Measurements from ENCODE around the gene SLC18B1.

The SLC18B1 gene

DNA sequence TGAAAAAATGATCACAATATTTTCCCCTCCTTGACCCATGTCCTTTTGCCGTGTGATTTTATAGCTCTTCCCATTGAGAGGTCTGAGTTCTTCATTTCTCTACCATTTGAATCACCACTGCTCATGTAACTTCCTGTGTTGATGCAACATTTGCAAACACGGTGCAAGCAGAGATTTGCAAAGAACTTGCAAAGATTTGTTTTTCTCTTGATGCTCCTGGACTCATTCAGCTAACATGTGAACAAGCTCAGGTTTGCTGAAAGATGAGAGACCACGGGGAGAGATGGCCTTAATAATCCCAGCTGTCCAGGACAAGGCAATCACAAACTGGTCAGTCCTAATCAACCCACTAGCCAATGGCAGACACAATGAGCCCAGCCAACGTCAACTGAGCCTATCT is 49.3 kb downstream of the SLC18B1 start:
- H3K4me2 ChIP-seq = no peak overlapping the region
- H3K27ac ChIP-seq = no peak overlapping the region
- H3K4me1 ChIP-seq = peaks cover 6% of the 10 kb centered on the region
- H3K36me3 ChIP-seq = no peaks in the 10 kb centered on the region
- H3K9me3 ChIP-seq = no peaks in the 10 kb centered on the region
- no peak overlapping the region for H3K9ac ChIP-seq
- H3K27me3 ChIP-seq = no peaks in the 10 kb centered on the region
- TF ChIP-seq Cebpa-rat (IDR thresholded peaks at IDR 0.05) = no peak
- H3K4me3 ChIP-seq = no peak overlapping the region
- H4K20me1 ChIP-seq = no peaks in the 10 kb centered on the region

DNA sequence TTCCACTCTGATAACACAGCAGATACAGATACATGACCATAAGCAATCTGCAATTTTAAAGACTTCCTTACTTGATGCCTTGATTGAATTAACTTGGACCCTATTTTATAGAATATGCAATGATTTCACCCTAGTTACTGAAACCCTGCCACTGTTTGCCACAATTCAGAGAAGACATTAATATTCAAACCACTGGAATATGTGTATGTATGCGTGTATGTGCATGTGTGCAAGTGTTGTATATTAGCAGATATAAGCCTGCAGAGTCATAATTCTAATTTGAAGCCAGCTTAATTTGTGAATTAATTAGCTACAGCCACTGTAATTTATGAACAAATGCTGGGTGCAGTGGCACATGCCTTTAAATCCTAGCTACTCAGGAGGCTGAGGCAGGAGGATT is 50.0 kb downstream of the SLC18B1 start:
- Histone ChIP-seq H3K27ac (no peak overlapping the region), H4K20me1 (no peaks in the 10 kb centered on the region), H3K9ac (no peak overlapping the region), H3K4me3 (no peak overlapping the region), H3K36me3 (no peaks in the 10 kb centered on the region), H3K4me1 (peaks cover 6% of the 10 kb centered on the region), H3K4me2 (no peak overlapping the region), H3K9me3 (no peaks in the 10 kb centered on the region), H3K27me3 (no peaks in the 10 kb centered on the region)
- no peak for TF ChIP-seq Cebpa-rat (IDR thresholded peaks at IDR 0.05)

DNA sequence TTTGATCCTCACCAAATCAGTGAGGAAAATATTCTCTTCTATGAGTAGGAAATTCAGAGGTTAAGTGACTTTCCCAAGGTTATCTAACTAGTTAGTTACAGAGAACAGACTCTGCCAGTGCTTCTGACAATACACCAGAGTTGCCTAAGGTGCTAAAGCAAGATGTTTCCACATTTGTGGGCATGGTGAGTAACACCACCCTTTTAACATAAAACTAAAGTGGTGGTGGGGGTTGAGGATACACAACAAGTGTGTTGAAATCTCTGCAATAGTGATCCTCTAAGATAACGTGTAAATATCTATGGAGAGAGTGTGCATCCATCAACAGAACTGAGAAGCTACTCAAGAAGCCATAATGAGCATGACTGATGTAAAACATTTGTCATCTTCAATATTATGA is 52.4 kb downstream of the SLC18B1 start:
- Histone ChIP-seq H3K4me2 (no peak overlapping the region), H3K4me3 (no peak overlapping the region), H3K27me3 (no peaks in the 10 kb centered on the region), H3K36me3 (no peaks in the 10 kb centered on the region), H3K9ac (no peak overlapping the region), H4K20me1 (no peaks in the 10 kb centered on the region), H3K27ac (no peak overlapping the region), H3K9me3 (no peaks in the 10 kb centered on the region), H3K4me1 (no peaks in the 10 kb centered on the region)
- TF ChIP-seq Cebpa-rat (IDR thresholded peaks at IDR 0.05) = no peak

DNA sequence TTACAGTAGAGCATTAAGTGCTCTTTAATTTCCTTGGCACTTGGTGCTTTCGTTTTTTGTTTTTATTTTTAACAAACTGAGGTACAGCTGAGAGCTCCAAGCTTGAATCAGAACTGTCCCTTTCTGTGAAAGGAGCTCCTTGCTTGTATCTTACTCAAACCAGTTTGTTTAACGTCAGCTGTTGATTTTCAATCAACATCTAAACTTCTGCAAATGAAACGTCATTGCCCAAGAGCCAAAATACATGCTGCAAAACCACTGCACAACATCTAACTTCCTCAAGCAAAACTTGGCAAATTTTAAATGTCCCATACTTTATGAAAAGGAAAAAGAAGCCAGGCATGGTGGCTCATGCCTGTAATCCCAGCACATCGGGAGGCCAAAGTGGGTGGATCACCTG is 55.9 kb downstream of the SLC18B1 start:
- H3K27me3 ChIP-seq = no peaks in the 10 kb centered on the region
- no peak overlapping the region for H3K4me3 ChIP-seq
- no peak overlapping the region for H3K9ac ChIP-seq
- no peaks in the 10 kb centered on the region for H3K4me1 ChIP-seq
- H3K27ac ChIP-seq = no peak overlapping the region
- no peaks in the 10 kb centered on the region for H4K20me1 ChIP-seq
- no peak overlapping the region for H3K4me2 ChIP-seq
- H3K36me3 ChIP-seq = no peaks in the 10 kb centered on the region
- no peaks in the 10 kb centered on the region for H3K9me3 ChIP-seq
- TF ChIP-seq Cebpa-rat (IDR thresholded peaks at IDR 0.05) = no peak

DNA sequence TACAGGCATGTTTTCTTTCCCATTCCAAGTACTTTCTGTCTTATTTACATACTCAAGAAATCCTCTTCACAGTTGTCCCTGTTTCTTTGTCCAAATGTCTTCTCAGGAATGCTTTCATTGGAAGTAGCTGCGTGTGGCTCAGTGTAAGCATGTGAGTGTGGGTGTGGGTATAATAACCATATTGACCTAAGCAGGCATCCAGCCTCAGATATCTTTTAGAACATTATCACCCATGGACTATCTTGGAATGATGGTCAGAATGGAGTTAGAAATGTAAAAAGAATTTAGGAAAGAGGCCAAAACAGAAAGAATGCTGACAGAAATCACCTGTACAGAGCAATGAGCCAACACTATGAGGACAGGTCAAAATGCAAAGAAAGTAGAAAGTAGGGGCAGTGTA is 57.2 kb downstream of the SLC18B1 start:
- H3K36me3 ChIP-seq = no peaks in the 10 kb centered on the region
- H3K4me3 ChIP-seq = no peak overlapping the region
- H3K9ac ChIP-seq = no peak overlapping the region
- H3K9me3 ChIP-seq = no peaks in the 10 kb centered on the region
- TF ChIP-seq Cebpa-rat (IDR thresholded peaks at IDR 0.05) = no peak
- H4K20me1 ChIP-seq = no peaks in the 10 kb centered on the region
- no peak overlapping the region for H3K4me2 ChIP-seq
- H3K4me1 ChIP-seq = no peaks in the 10 kb centered on the region
- H3K27ac ChIP-seq = no peak overlapping the region
- no peaks in the 10 kb centered on the region for H3K27me3 ChIP-seq

DNA sequence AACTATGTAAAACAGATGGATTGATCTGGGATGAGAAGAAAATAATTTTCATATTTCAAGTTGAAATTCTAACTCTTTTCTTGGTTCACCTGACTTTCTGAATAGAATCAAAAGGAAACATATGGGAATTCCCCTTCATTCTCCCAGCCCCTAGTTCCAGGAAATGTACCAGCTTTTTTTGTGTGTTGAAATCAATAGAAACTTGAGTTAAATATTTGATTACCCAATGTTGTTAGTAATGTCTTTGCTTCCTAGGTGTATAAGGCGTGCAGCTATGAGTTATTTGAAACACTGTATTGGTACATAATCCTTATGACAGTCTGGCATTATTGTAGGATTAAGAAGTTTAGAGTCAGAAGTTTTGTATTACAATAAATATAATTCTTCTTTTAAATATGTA is 62.2 kb downstream of the SLC18B1 start:
- H4K20me1 ChIP-seq = no peaks in the 10 kb centered on the region
- no peaks in the 10 kb centered on the region for H3K27me3 ChIP-seq
- H3K36me3 ChIP-seq = no peaks in the 10 kb centered on the region
- H3K9me3 ChIP-seq = no peaks in the 10 kb centered on the region
- H3K9ac ChIP-seq = no peak overlapping the region
- no peak for TF ChIP-seq Cebpa-rat (IDR thresholded peaks at IDR 0.05)
- H3K4me3 ChIP-seq = no peak overlapping the region
- no peak overlapping the region for H3K27ac ChIP-seq
- H3K4me2 ChIP-seq = no peak overlapping the region
- H3K4me1 ChIP-seq = no peaks in the 10 kb centered on the region

DNA sequence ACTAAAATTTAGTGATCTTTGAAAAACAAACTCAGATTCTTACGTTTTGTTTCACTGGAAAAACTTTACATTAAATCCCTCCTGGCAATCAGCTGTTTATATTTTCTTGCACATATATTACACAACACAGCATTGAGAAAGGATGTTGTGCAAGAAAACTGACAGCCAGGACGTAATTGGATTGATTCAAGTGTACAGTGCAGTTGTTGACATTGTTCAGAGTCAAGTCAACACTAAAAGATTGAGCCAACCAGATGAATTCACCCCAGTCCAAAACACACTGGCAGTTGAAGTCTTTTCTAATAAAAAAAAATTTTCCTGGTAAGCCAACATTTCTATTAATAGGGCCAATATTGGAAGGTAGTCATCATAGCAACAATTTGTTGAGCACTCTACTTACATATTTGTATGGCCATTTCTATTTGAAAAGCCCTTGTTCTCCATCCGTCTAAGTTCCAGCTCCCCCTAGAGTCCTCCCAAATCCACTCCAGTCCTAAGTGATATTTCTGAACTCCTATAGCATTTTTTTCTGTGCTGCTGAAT is 63.7 kb downstream of the SLC18B1 start:
- no peak overlapping the region for H3K4me3 ChIP-seq
- no peaks in the 10 kb centered on the region for H3K27me3 ChIP-seq
- no peak for TF ChIP-seq Cebpa-rat (IDR thresholded peaks at IDR 0.05)
- H3K9me3 ChIP-seq = no peaks in the 10 kb centered on the region
- H3K36me3 ChIP-seq = no peaks in the 10 kb centered on the region
- no peak overlapping the region for H3K4me2 ChIP-seq
- no peak overlapping the region for H3K9ac ChIP-seq
- no peak overlapping the region for H3K27ac ChIP-seq
- no peaks in the 10 kb centered on the region for H3K4me1 ChIP-seq
- H4K20me1 ChIP-seq = no peaks in the 10 kb centered on the region

DNA sequence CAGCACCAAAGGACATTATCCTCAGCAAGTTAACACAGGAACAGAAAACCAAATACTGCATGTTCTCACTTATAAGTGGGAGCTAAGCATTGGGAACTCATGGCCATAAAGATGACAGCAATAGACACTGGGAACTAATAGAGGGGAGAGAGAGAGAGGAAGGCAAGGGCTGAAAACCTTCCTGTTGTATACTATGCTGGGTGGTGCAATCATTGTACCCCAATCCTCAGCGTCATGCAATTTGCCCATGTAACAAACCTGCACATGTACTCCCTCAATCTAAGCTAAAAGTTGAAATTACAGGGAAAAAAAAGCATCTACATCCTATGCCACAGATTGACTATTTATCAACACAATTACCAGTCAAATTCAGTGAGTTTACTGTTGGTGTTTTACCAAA is 64.6 kb downstream of the SLC18B1 start:
- H3K4me3 ChIP-seq = no peak overlapping the region
- no peaks in the 10 kb centered on the region for H3K4me1 ChIP-seq
- H4K20me1 ChIP-seq = no peaks in the 10 kb centered on the region
- H3K9ac ChIP-seq = no peak overlapping the region
- H3K27me3 ChIP-seq = no peaks in the 10 kb centered on the region
- no peaks in the 10 kb centered on the region for H3K9me3 ChIP-seq
- H3K36me3 ChIP-seq = no peaks in the 10 kb centered on the region
- no peak overlapping the region for H3K27ac ChIP-seq
- no peak for TF ChIP-seq Cebpa-rat (IDR thresholded peaks at IDR 0.05)
- H3K4me2 ChIP-seq = no peak overlapping the region

DNA sequence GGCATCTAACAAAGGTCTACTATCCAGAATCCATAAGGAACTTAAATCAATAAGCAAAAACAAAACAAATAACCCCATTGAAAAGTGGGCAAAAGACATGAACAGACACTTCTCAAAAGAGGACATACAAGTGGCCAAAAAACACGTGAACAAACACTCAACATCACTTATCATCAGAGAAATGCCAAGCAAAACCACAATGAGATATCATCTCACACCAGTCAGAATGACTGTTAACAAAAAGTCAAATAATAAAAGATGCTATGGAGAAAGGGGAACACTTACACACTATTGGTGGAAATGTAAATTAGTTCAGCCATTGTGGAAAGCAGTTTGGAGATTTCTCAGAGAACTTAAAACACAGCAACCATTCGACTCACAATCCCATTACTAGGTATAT is 65.2 kb downstream of the SLC18B1 start:
- Histone ChIP-seq H3K4me3 (no peak overlapping the region), H3K27me3 (no peaks in the 10 kb centered on the region), H3K4me1 (no peaks in the 10 kb centered on the region), H3K36me3 (no peaks in the 10 kb centered on the region), H4K20me1 (no peaks in the 10 kb centered on the region), H3K4me2 (no peak overlapping the region), H3K27ac (no peak overlapping the region), H3K9ac (no peak overlapping the region), H3K9me3 (no peaks in the 10 kb centered on the region)
- TF ChIP-seq Cebpa-rat (IDR thresholded peaks at IDR 0.05) = no peak

DNA sequence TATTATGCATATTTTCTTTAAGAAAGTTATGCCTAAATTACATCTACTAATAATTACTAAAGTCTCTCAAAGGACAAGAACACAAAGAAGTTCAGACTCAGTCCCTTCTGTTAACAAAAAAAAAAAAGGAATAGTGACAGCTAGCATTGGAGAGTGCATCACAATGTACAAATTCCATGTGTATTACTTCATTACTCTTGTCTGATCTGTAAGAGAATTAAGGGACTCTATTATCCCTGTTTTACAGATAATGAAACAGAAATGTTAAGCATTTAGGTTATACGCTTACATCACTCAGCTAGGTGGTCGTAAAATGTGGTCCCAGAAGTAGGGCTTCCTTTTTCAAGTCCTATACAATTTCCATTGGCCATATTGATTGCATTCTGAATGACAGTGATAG is 67.4 kb downstream of the SLC18B1 start:
- Histone ChIP-seq H4K20me1 (no peaks in the 10 kb centered on the region), H3K27me3 (no peaks in the 10 kb centered on the region), H3K4me2 (no peak overlapping the region), H3K36me3 (no peaks in the 10 kb centered on the region), H3K4me1 (no peaks in the 10 kb centered on the region), H3K9me3 (no peaks in the 10 kb centered on the region), H3K27ac (no peak overlapping the region), H3K4me3 (no peak overlapping the region), H3K9ac (no peak overlapping the region)
- TF ChIP-seq Cebpa-rat (IDR thresholded peaks at IDR 0.05) = no peak

DNA sequence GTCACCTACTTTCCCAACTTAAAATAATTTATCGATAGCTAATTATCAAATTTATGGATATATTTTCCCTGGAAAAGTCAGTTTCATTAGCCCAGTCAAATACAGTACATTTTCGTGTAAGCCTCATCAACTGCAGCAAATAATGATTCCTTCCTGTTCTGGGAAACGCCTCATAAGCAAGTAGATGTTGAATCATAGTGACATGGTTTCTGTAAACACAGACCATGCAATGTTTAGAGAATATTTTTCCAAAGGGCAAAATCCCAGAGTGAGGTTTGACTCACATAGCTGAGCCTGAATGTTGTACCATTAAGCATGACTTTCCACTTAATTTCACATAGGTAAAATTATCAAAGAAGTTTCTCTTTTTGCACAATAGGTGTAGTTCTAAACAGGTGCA is 67.9 kb downstream of the SLC18B1 start:
- no peak for TF ChIP-seq Cebpa-rat (IDR thresholded peaks at IDR 0.05)
- Histone ChIP-seq H3K36me3 (no peaks in the 10 kb centered on the region), H3K9ac (no peak overlapping the region), H3K4me3 (no peak overlapping the region), H3K4me1 (no peaks in the 10 kb centered on the region), H3K4me2 (no peak overlapping the region), H3K27ac (no peak overlapping the region), H4K20me1 (no peaks in the 10 kb centered on the region), H3K27me3 (no peaks in the 10 kb centered on the region), H3K9me3 (no peaks in the 10 kb centered on the region)
